Suppressor macrophage treated with lipopolysaccharide for 4 hours (primary cell): Measurements from ENCODE around the gene OPHN1.

Experiments
- DNase-seq: peaks from one replicate; pipeline ENCODE4 v3.0.0-alpha.2; 2020

Gene OPHN1

DNA sequence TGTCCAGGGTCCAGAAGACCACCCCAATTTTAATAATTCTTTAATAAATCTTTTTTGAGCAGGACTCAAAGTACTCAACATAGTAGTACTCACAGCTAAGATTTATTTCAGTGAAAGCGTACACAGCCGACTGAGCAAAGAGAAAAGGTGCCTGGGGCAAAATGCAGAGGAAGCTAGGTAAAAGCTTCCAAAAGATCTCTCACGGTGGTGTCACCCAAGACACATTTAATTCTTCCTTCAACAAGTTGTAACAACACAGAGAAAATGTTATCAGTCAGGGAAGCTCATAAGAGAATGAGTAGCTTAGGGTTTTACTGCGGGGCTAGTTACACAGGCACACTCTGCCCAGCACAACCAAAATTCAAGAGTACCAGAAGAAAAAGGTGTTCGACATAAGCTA is 201.1 kb downstream of the OPHN1 start:
- DNase-seq = no peak

DNA sequence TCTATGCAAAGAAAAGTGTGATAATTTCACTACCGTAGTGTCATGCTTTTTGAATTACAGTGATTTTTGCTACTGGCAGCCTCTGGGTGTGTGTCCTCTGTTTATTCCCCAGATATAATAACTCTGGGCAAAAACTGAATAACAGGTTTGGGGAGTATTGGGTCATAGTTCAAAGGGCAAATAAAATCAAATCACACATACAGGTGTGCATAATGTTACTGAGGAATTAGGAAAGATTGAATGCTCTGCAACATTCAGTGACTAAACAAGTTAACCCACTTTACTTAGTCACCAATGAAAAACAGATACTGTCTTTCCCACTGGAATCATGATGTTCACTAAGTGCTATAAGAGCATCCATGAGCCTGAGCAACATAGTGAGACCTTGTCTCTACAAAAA is 224.3 kb downstream of the OPHN1 start:
- no peak for DNase-seq

DNA sequence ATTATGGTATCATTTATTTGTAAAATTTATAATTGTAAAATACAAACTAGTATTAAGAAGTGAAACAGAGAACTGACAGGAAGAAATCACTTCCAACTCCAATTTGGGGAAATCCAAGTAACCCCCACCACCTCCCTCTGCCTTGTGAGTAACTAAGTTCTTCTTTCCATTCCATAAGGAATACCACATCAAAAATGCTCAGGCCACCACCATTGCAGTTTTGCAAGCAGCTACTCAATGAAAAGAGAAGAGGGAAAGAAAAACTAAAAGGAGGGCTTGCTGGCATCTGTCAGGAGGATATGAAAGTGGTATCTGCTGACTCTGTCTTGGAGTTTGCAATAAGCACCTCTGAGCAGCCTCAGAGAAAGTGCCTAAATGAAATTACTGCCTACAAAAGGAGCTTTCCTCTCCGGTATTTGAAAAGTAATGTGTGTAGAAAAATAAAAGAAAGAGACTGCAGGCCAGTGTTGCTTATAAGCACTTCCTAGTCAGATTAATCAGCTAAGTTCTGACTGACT is 228.7 kb downstream of the OPHN1 start:
- peak; percentile 71 for DNase-seq

DNA sequence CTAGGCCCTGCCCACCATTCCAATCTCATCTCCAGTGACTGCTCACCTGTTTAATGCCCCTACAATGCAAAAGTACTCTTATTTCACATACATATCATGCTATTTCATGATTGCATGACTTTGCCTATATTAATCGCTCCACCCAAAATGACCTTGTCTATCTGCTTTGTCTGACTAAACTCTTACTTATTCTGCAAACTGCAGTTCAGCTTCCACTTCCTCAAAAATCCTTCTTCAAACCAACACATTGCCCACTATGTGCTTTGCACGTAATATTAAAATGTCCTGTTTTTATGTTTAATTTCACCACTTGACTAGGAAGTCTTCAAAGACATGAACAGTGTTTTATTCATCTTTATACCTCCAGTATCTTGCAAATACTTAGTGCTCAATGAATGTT is 229.6 kb downstream of the OPHN1 start:
- DNase-seq = peak; percentile 52

DNA sequence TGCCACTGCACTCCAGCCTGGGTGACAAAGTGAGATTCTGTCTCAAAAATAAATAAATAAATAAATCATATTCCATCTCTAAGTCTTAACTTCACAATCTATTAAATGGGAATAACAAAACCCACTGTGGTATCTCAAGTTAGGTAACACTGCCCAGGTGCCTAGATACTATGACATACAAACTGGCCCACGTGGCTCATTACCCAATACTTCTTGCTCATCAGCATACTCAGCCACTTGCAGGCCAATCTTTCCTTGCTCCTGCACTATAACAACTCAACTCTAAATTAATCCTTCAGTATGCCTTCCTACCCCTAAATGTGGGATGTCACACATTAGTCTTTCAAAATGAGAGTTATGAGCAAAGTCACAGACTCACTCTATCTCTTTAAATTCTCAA is 230.1 kb downstream of the OPHN1 start:
- peak; percentile 26 for DNase-seq

DNA sequence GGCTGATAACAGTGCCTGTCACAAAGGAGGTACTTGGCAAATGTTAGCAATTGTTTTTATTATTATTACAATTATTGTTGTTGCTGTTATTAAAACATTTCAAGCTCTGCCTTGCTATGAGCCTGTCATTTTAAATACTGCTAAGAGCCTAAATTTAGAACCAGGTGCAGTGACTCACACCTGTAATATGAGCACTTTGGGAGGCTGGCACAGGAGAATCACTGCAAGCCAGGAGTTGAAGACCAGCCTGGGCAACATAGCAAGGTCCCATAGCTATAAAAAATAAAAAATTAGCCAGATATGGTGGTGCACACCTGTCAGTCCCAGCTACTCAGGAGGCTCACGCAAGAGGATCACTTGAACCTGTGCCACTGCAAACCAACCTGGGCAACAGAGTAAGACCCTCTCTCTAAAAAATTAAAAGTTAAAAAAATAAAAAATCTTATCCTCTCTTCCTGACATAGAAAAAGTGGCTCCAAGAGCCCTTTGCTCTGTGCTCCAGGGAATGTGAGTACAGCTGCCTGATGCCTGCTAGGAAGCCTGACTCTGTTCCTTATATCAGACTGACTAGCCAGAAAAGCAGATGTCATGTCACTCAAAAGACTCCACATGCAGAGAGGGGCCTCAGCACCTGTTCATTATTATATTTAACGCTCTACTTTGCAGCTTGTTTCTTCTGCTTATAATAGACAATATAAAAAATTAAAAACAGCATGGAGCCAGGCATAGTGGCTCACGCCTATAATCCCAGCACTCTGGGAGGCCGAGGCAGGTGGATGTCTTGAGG is 234.0 kb downstream of the OPHN1 start:
- DNase-seq = no peak

DNA sequence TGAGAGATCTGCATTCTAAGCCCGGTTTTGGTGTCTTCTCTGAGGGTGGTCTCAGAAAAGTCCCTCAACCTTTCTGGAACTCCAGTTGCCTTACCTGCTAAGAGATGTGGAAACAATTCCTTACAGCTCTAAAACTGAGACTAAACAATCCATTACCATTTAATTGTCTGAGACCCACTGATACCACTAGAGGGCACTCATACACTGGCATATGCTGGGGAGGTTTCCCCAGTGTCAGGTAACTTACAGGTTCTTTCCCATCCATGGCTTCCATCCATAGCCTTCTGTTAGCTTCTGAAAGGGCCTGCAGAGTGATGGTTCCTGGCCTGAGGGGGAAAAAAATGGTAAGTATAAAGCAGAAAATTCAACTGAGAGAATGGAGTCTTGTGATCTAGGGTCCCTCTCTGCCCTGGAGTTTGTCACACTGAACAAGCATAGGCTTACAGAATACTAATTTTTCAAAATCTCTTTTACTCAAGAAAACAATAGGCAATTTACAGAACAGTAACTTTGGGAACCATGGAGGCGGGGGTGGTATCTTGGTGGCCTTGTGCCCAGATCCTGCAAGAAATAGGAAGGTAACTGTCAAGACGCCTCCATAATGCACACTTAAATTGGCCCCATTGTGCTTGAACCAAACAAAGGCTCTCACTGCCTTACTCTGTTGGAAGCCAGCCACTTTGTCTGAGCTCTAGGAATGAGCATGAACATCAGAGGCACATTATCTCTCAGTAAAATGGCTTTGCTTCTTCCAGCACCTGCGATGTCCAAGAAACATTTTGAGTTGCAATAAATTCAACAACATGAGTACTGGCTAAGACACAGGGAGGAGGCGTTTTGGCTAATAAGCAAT is 236.1 kb downstream of the OPHN1 start:
- peak; percentile 52 for DNase-seq

DNA sequence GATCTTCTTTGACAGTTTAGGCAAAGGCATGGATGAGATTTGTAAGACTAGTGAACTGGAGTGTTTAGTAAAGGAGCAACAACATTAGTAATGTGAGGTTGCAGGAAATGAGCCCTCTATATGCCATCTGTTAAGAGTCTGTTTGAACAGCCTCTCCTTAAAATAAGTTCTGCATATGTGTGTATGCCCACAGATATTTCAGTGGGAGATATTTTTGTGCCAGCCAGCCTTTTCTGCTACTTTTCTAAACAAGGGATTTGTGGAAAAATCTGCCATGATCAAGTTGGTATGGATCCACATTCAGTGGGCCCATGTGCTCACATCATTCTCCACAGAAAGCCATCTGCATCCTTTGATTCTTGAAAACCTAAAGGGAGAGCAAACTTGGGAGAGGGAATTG is 237.7 kb downstream of the OPHN1 start:
- DNase-seq = no peak

DNA sequence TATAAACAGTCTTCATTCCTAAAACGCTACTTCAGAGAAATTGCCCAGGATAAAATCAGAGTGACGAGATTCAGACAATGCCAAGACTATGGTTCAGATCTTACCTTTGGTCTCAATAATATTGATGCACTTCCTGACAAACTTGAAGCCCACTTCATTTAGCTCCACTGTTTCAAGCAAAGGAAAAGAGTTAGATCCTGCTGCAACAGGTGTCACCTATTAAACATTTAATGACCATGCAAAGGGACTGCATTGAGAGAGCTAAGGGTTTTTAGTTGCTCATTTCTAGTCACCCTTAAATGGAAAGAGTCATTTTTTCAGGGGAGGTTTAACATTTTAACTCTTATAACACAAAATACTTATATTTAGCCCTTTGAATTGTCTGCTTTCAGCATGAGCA is 239.5 kb downstream of the OPHN1 start:
- DNase-seq = no peak

DNA sequence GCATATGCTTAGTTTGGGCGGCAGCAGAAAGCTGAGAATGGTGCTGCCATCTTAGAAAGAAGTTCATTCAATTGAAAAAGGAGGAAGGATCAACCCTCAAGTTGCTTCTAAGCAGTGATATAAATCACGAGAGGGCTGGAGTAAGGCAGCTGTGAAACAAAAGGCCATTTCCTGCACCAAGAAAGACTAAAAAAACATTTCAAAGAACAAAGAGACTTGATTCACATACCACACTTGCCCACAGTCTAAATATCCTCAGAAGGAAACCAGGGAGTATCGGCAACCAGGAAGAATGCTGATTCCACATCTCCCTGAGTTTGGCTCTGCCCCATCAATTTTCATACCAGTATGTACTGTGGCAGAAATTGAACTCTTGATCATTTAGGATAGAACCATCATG is 240.1 kb downstream of the OPHN1 start:
- DNase-seq = no peak

DNA sequence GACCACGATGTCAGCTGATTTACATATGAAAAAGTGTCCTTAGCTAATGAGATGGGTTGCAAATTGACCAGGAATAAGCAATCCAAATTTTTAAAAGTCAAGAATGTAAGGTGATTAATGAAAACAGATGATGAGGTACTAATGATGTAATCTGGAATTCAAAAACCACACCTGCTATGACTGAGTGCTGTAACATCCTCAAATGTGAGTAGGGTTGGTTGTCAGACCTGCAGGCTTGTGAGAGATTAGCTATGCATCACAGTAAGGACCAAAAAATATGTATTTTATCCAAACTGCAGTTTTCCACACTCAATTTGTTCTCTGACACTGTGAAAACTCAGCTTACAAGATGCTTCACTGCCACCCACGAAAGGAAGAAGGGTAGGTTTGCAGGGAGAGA is 242.5 kb downstream of the OPHN1 start:
- DNase-seq = no peak

DNA sequence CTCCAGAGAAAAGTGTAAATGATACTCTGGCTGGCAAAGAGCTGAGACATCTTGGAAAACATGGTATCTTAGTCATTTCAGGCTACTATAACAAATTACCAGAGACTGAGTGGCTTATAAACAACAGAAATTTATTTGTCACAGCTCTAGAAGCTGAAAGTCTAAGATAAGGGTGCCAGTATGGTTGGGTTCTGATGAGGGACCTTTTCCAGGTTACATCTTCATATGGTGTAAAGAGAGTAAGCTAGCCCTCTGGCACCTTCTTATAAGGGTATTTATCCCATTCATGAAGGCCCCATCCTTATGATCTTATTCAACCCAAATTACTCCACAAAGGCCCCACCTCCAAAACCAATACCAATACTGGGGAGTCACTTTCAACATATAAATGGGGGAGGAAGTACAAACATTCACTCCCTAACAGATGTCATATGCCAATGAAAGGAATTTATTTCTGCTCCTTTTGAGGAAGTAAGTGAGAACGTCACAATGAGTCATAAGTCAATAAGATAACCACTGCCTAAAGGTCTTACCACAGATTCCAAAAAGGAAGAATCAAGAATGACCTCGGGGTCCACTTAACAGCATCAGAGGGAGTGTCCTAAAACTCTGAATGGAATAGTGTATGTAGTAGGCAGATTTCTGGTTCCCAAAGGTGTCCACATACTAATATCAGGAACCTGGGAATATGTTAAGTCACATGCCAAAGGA is 246.6 kb downstream of the OPHN1 start:
- peak; percentile 77 for DNase-seq

DNA sequence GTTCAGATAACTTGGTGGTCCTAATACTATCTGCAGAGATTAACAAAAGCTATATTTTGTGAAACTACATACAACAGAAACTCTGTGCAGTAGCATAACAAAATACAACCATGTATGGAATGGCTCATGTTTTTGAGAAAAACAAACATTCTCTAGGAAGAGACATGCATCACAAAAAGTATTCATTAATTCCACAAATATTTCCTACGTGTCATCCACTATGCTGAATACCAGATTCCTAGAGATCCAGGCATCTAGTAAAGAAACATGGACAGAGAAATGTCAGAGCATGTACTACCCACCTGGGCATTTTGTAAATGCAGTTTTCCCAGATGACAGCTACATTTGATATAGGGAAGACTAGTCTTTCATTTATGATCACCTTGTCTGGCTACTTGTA is 248.1 kb downstream of the OPHN1 start:
- DNase-seq = no peak

DNA sequence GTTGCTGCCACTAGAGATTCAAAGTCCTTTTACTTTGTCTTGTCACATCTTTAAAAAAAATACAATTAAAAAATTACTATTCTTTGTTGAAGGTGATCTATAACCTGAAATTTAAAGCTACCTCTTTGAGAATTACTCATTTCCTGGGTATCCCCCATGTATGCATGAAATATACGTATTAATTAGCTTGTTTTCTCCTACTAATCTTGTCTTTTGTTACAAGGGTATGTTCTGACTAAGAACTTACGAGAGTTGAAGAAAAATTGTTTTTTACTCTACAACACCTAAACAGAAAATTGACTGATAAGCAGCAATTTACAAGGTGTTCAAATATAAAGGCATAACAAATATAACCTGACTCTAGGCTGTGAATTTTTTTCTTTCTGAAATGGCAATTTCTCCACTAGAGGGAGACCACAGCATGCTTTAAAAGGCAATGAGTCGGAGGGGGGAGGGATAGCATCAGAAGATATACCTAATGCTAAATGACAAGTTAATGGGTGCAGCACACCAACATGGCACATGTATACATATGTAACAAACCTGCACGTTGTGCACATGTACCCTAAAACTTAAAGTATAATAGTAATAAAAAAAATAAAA is 249.6 kb downstream of the OPHN1 start:
- DNase-seq = peak; percentile 41

DNA sequence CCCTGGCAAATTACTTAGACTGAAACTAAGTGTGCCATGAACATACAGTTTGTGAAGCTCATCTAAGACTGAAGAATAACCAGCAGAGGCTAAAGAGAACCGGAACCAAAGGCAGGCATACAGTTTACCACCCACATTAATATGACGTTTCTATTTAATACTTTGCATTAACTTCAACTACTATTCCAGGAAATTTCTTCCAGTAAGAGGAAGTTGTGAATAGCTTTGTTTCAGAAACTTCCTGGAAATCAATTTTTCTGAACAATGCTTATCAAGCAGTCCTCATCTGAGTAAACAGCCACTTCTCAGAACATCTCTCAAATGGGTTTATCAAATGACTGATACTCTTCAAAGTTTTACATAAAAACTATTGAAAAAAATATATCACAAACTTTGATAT is 252.7 kb downstream of the OPHN1 start:
- DNase-seq = peak; percentile 11

DNA sequence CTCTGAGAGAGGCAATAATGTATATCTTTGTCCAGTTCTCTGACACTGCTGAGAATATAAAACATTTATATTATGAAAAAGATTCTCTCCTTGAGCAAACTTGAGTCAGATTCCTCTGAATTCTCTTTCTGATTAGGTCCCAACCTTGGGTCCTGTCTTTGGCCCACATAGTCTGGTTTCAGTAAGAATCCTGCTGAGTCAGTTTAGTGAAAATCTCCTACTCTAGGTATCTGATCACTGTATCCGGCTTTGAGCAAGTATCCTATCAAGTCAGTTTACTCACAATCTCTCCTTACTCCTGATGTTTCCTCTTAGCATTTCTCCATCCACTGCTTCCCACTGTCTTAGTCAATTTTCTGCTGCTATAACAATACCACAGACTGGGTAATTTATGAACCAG is 253.9 kb downstream of the OPHN1 start:
- DNase-seq = no peak

DNA sequence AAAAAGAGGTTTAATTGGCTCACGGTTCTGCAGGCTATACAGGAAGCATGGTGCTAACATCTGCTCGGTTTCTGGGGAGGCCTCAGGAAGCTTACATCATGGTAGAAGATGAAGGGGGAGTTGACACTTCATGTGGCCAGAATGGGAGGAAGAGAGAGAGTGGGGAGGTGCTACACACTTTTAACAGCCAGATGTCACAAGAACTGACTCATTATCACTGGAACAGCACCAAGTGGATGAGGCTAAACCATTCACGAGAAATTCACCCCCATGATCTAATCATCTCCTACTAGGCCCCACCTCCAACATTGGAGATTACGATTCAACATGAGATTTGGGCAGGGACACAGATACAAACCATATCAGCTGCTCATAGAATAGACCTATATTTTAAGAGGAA is 255.8 kb downstream of the OPHN1 start:
- peak; percentile 8 for DNase-seq

DNA sequence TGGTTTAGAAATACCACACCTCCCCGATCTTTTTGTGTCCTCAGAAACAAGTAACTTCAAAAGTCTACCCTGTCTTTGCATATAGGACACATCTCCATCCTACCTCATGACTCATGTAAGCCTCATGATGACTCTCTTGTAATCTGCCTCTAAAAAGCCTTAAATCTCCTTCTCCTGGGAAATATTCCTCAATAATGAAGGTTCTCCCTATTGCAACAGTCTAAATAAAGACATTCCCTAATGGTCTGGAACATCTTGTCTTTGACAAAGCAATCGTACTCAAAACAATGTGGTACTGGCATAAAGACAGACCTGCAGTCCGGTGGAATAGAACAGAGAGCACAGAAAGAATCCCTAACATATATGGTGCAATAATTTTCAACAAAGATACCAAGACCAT is 257.7 kb downstream of the OPHN1 start:
- DNase-seq = no peak

DNA sequence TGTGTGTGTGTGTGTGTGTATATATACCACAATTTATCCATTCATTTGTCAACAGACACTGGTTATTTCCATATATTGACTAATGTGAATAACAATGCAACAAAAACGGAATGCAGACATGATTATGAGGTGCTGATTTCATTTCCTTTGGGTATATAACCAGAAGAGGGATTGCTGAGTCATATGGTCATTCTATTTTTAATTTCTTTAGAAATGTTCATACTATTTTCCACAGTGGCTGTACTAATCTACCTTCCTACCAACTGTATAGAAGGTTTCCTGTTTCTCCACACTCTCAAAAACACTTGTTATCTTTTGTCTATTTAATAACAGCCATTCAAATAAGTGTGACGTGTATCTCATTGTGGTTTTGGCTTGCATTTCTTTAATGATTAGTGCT is 269.9 kb downstream of the OPHN1 start:
- DNase-seq = peak; percentile 19

DNA sequence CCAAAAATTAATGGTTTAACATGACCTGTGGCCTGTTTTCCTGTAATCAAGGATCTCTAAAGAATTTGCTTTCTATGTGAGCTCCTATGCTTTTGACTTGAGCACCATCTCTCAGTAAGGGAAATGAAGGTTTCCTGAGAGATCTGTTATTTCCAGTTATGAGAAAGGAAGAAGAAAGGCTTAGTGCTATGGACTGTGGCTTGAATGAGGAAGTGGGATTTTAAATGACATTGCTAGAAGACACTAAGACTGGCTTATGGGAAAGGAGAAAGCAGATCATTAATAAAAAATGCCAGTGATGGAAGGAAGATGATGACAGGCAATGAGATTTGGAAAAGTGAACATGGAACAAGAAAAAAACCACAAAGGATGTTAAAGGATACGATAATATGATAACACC is 285.4 kb downstream of the OPHN1 start:
- peak; percentile 5 for DNase-seq

DNA sequence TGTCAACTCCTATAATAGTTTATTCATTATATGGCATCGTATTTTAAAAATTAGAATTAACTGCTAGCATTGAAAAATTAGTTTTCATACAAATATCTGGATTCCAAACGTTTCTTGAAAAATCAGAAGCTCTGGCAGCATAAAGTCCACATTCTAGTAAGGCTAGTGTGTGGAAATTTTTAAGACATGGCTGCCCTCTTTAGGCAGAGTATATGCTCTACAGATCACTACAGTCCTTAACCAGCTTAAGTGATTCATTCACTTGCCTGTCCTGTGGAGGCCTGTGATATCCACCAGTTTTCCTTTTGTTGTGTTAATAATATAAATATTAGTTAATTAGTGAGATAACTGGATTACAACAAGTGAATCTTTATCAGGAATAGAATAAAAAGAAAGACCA is 287.2 kb downstream of the OPHN1 start:
- DNase-seq = peak; percentile 22

DNA sequence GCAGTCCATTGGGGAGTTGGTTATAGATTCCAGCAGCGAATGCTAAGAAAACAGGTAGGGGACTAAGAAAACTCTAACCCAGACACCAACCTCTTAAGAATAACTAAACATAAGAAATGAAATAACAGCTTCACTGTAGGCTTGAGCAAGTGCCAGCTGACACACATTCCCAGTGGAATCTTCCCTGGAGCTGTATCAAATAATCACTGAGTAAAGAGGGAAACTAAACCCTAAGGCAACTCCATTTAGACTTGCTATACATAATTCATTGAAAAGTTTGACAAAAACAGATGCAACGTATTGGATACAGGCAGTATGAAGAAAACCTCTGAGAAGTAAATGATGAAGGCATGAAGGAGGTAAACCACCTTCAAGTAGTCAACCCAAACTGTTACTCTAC is 293.5 kb downstream of the OPHN1 start:
- DNase-seq = no peak

DNA sequence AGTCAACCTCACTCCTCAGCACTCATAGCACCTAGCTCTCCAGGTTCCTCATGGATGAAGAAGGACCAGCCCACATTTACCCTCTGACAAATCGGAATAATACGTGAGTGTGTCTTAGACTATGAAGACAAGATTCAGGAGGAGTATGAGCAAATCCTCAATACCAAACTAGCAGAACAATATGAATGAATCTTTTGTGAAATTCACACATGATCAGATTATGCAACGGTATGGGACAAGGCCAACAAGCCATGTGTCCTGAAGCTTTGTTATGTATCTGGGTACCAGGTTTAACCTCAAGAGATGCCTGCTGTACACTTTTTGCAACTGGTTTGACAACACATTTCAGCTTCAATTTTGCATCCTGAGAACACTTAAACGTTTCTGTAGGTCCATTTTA is 300.1 kb downstream of the OPHN1 start:
- no peak for DNase-seq
